Measurements from ENCODE around the gene CSF2RB.
"Not testable (repeated sequence)": the region's sequence is repeated elsewhere in the genome, so short reads cannot be mapped to it uniquely, and the experiment has no call there.

GRCh38 chr22:36989012-36989411, 75.6 kb downstream of the CSF2RB start:
- TF ChIP-seq ZKSCAN8 (CRISPR knock-in tag; IDR thresholded peaks at IDR 0.05; ENCODE audit: borderline replicate concordance); RXRB (CRISPR knock-in tag; IDR thresholded peaks at IDR 0.05; ENCODE audit: borderline replicate concordance); EP300 (IDR thresholded peaks at IDR 0.05; ENCODE audit: low read depth in 2 of 2, low read length in 2 of 2); EP300 (CRISPR knock-in tag; IDR thresholded peaks at IDR 0.05; ENCODE audit: borderline replicate concordance); KIAA2018 (CRISPR knock-in tag; IDR thresholded peaks at IDR 0.05; ENCODE audit: borderline replicate concordance); ZNF589 (CRISPR knock-in tag; conservative IDR thresholded peaks at IDR 0.05); CTCF (CRISPR knock-in tag; IDR thresholded peaks at IDR 0.05): not testable (repeated sequence)

Measured in HepG2 (cell line).